ENCODE measurements around the gene PLA2G7. TPM values are rescaled to one million over a fixed set of nuclear protein-coding genes. Genes with fewer than 3 reads are reported as not detected.

Gene PLA2G7
- total and polyA plus RNA-seq, 10 of the 15 experiments (the other 5 are each of a cell fraction or from before 2014, with no cell fraction given): not detected

- TF ChIP-seq CUX1 (IDR thresholded peaks at IDR 0.05; ENCODE audit: insufficient replicate concordance, low read depth, low read length) (no peak), FOS (IDR thresholded peaks at IDR 0.05; ENCODE audit: borderline replicate concordance, extremely low read depth, insufficient read length) (no peak), CEBPZ (IDR thresholded peaks at IDR 0.05; ENCODE audit: low read depth, low read length) (no peak), ELK1 (IDR thresholded peaks at IDR 0.05; ENCODE audit: low read depth, low read length) (no peak)
These were observed 4.2 kb downstream of the PLA2G7 start (continued) for GRCh38 chr6:46730921-46731461.

Data from GM12878 (cell line).